ENCODE results near the gene URB1. TPM values are rescaled to one million over a fixed set of nuclear protein-coding genes. Genes with fewer than 3 reads are reported as not detected.
"Not testable (repeated sequence)": the region's sequence is repeated elsewhere in the genome, so short reads cannot be mapped to it uniquely, and the experiment has no call there.

The URB1 gene
- total and polyA plus RNA-seq, 12 donors = 5.2 to 31.6 (median 16.1) TPM

GRCh38 chr21:32276671-32277070 lies 116.1 kb downstream of the URB1 start:
- WGBS, 4 donors = 59 to 74% (median 69%) methylated on average over 4 of the region's 4 CpGs
- Histone ChIP-seq H3K36me3 (replicated peaks in 1 of 2) (peaks cover 0 to 3% of the 10 kb centered on the region in 2 donors), H3K27me3 (no peaks in the 10 kb centered on the region), H3K4me1 (replicated peaks in 1 of 2) (peaks cover 10 to 18% of the 10 kb centered on the region in 2 donors), H3K27ac (no peak overlapping the region), H3K4me3 (no peak overlapping the region), H3K9me3 (replicated peaks in 1 of 3) (no peaks in the 10 kb centered on the region)
- TF ChIP-seq CTCF (IDR thresholded peaks at IDR 0.05) (no peak), POLR2A (IDR thresholded peaks at IDR 0.05) (no peak)
- intact Hi-C loops (cut with DNase I) = no loop called here
- DNase-seq = no peak

GRCh38 chr21:32270748-32271147 lies 122.1 kb downstream of the URB1 start:
- Histone ChIP-seq H3K36me3 (replicated peaks in 1 of 2) (peaks cover 0 to 3% of the 10 kb centered on the region in 2 donors), H3K4me1 (replicated peaks in 1 of 2) (no peaks in the 10 kb centered on the region), H3K27ac (no peak overlapping the region), H3K4me3 (no peak overlapping the region), H3K27me3 (no peaks in the 10 kb centered on the region), H3K9me3 (replicated peaks in 1 of 3) (no peaks in the 10 kb centered on the region)
- intact Hi-C loops (cut with DNase I) = no loop called here
- DNase-seq = no peak
- WGBS, 4 donors = 82 to 97% (median 90%) methylated on average over 4 of the region's 4 CpGs
- no peak for TF ChIP-seq POLR2A (IDR thresholded peaks at IDR 0.05)
- TF ChIP-seq CTCF (IDR thresholded peaks at IDR 0.05) = no peak

- H3K9me3 ChIP-seq (replicated peaks in 1 of 3); H3K4me3 ChIP-seq; H3K4me1 ChIP-seq (replicated peaks in 1 of 2); H3K27me3 ChIP-seq; H3K36me3 ChIP-seq (replicated peaks in 1 of 2); H3K27ac ChIP-seq; DNase-seq; intact Hi-C loops (cut with DNase I): not testable (repeated sequence)
- WGBS, 4 donors = 93 to 100% (median 95%) methylated on average over 2 to 23 of the region's 23 CpGs
Measured at GRCh38 chr21:32265321-32265720, 127.5 kb downstream of the URB1 start.

- Histone ChIP-seq H3K27ac (no peak overlapping the region), H3K36me3 (replicated peaks in 1 of 2) (no peaks in the 10 kb centered on the region), H3K4me3 (no peak overlapping the region), H3K9me3 (replicated peaks in 1 of 3) (no peaks in the 10 kb centered on the region), H3K4me1 (replicated peaks in 1 of 2) (peaks cover 4 to 16% of the 10 kb centered on the region in 2 donors), H3K27me3 (no peaks in the 10 kb centered on the region)
- 81 to 96% (median 90%) methylated on average over 5 of the region's 5 CpGs for WGBS, 4 donors
- DNase-seq = no peak
- TF ChIP-seq POLR2A (IDR thresholded peaks at IDR 0.05) (no peak), CTCF (IDR thresholded peaks at IDR 0.05) (no peak)
- intact Hi-C loops (cut with DNase I) = no loop called here
Measured at GRCh38 chr21:32261929-32262328, 130.9 kb downstream of the URB1 start.

Small RNA genes lying within 50 kb of the gene (small RNA-seq; reads per million reads assigned to genes)
- gene SNORA80A = 4.8 to 11.5 reads per million in 2 donors

Other genes starting within 250 kb of the URB1 start
- 10 to 100 TPM in 2 of 9 donors, 1 to 10 TPM in 7; 3.4 to 12.6 (median 9.2) TPM for gene MIS18A, start 114.0 kb downstream of the URB1 start, total RNA-seq
- gene MIS18A, start 114.0 kb downstream of the URB1 start, polyA plus RNA-seq = 1 to 10 TPM; 5.4 to 8.1 (median 5.4) TPM
- 100 to 1,000 TPM in 5 of 9 donors, 10 to 100 TPM in 4; 50.3 to 769 (median 112) TPM for gene MRAP, start 94.2 kb downstream of the URB1 start, total RNA-seq
- gene MRAP, start 94.2 kb downstream of the URB1 start, polyA plus RNA-seq = 100 to 1,000 TPM in 1 of 3 donors, 10 to 100 TPM in 2; 13.4 to 491 (median 68.6) TPM
- gene EVA1C, start 19.7 kb upstream of the URB1 start, total RNA-seq = 10 to 100 TPM in 5 of 9 donors, 1 to 10 TPM in 3, under 1 TPM in 1; 0.94 to 16.2 (median 11.8) TPM
- 10 to 100 TPM in 2 of 3 donors, 1 to 10 TPM in 1; 8.2 to 33.2 (median 31.4) TPM for gene EVA1C, start 19.7 kb upstream of the URB1 start, polyA plus RNA-seq
- gene TCP10L, start 192.5 kb upstream of the URB1 start, total RNA-seq = 1 to 10 TPM in 2 of 9 donors, under 1 TPM in 5, not detected in 2; 0.28 to 2.0 (median 0.78) TPM
- 1 to 10 TPM in 2 of 3 donors, under 1 TPM in 1; 0.79 to 3.0 (median 2.3) TPM for gene TCP10L, start 192.5 kb upstream of the URB1 start, polyA plus RNA-seq
- 10 to 100 TPM; 20.3 to 51.9 (median 33.3) TPM for gene CFAP298, start 219.4 kb upstream of the URB1 start, total RNA-seq
- gene CFAP298, start 219.4 kb upstream of the URB1 start, polyA plus RNA-seq = 100 to 1,000 TPM in 1 of 3 donors, 10 to 100 TPM in 2; 48.9 to 101 (median 85.9) TPM